HG02938 (cell line): ENCODE results near the gene IL16.

Source experiments
- ATAC-seq: cut with Tn5 transposase; IDR thresholded peaks from one replicate; pipeline ENCODE4 v1.9.1; 2021; ENCODE audit warnings: mild to moderate bottlenecking, moderate library complexity; ENCODE audit not compliant: unreplicated experiment

IL16 gene

DNA sequence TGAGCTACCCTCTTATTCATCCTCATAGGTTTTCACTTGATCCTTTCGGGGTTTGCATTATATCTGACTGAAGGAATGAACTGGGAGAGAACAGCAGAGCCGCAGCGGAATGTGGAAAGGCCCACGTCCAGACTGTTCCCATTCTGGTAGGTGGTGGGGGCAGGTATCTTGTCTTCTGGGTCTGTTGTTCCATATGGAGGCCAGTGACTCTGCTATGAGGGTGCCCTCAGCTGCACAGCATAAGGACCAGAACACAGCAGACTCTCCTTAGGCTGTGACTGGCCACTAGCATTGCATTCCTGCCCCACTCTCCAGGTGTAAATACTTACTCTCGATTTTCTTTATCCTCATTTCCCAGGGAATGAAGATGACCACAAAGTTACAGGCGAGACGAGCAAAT is 165.2 kb downstream of the IL16 start:
- no peak for ATAC-seq

DNA sequence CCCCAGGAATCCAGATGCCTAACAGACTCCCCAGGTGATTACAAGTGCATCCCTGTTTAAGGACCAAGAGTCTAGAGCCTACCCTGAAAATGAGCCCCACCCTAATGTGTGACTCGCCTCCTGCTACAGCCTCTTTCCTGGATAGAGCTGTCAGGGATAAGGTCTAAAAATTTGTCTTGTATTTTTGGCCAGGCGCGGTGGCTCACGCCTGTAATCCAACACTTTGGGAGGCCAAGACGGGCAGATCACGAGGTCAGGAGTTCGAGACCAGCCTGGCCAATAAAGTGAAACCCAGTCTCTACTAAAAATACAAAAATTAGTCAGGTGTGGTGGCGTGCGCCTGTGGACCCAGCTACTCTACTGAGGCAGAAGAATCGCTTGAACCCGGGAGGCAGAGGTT is 166.1 kb downstream of the IL16 start:
- no peak for ATAC-seq

DNA sequence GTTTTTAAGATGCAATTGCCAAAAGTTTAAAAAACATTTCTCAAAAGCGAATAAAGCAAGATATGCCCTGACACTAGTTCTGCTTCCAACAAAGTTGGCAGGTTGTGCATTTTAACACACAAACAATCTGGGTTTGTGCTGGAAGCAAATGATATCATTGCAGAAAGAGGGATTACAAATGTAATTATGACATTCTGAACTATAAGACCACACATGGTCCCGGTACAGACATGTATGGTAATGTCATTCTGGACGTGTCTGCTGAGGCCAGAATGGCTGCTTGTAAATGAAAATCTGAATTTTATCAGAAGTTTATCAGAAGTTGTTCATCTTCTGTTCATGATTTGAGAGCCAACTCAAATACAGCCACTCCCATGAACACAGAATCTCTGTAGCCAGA is 166.6 kb downstream of the IL16 start:
- no peak for ATAC-seq
